Measurements from ENCODE around the gene KRT14. TPM values are rescaled to one million over a fixed set of nuclear protein-coding genes. Genes with fewer than 3 reads are reported as not detected.

KRT14 gene
- total and polyA plus RNA-seq, 8 donors = 0.26 to 0.38 (median 0.29) TPM; not detected in 4

DNA sequence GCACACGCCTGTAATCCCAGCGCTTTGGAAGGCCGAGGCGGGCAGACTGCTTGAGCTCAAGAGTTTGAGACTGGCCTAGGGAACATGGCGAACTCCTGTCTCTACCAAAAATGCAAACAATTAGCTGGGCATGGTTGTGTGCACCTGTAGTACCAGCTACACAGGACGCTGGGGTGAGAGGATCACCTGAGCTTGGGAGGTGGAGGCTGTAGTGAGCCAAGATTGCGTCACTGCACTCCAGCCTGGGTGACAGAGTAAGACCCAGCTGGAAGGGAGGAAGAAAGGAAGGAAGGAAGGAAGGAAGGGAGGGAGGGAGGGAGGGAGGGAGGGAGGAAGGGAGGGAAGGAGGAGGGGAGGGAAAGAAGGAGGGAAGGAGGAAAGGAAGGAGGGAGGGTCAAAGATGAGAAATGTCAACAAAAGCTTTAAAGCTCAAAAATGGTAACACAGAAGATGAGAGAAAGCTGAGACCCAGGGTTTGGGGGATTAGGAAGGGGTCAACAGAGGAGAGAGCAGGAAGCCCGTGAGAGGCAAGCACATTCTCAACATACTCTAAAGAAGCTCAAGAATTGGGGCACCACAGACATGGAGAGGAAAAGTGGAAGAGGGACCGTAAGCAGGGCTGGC, 53.6 kb downstream of the KRT14 start:
- no peak overlapping the region for H3K4me3 ChIP-seq
- peak in 1 of 6 donors; percentile 7 for DNase-seq
- TF ChIP-seq CTCF (IDR thresholded peaks at IDR 0.05) = no peak
- H3K9me3 ChIP-seq = no peaks in the 10 kb centered on the region
- 70 to 81% methylated on average over 9 of the region's 9 CpGs for WGBS, 2 donors
- no peaks in the 10 kb centered on the region for H3K4me1 ChIP-seq
- no peak for FAIRE-seq
- ATAC-seq = no peak
- intact Hi-C loops (cut with DNase I) = no loop called here
- H3K36me3 ChIP-seq = no peaks in the 10 kb centered on the region
- H3K27ac ChIP-seq = no peak overlapping the region
- H3K27me3 ChIP-seq = peaks cover 0 to 5% (median 0%) of the 10 kb centered on the region in 4 donors

Other genes starting within 250 kb of the KRT14 start
- gene KRT33A, start 236.1 kb downstream of the KRT14 start, total RNA-seq = not detected
- not detected for gene KRT33A, start 236.1 kb downstream of the KRT14 start, polyA plus RNA-seq
- gene KRT33B, start 217.1 kb downstream of the KRT14 start, total RNA-seq = not detected
- gene KRT33B, start 217.1 kb downstream of the KRT14 start, polyA plus RNA-seq = not detected
- gene KRT34, start 204.6 kb downstream of the KRT14 start, total RNA-seq = not detected
- gene KRT34, start 204.6 kb downstream of the KRT14 start, polyA plus RNA-seq = not detected
- not detected for gene KRT31, start 189.3 kb downstream of the KRT14 start, total RNA-seq
- not detected for gene KRT31, start 189.3 kb downstream of the KRT14 start, polyA plus RNA-seq
- gene KRT37, start 162.3 kb downstream of the KRT14 start, total RNA-seq = not detected
- gene KRT37, start 162.3 kb downstream of the KRT14 start, polyA plus RNA-seq = not detected
- gene KRT38, start 145.9 kb downstream of the KRT14 start, total RNA-seq = not detected
- gene KRT38, start 145.9 kb downstream of the KRT14 start, polyA plus RNA-seq = not detected
- gene KRT32, start 119.5 kb downstream of the KRT14 start, total RNA-seq = not detected
- gene KRT32, start 119.5 kb downstream of the KRT14 start, polyA plus RNA-seq = under 1 TPM in 1 of 2 donors, not detected in 1; 0.05 TPM
- not detected for gene KRT35, start 105.7 kb downstream of the KRT14 start, total RNA-seq
- not detected for gene KRT35, start 105.7 kb downstream of the KRT14 start, polyA plus RNA-seq
- not detected for gene KRT36, start 97.0 kb downstream of the KRT14 start, total RNA-seq
- gene KRT36, start 97.0 kb downstream of the KRT14 start, polyA plus RNA-seq = not detected
- gene KRT13, start 81.3 kb downstream of the KRT14 start, total RNA-seq = under 1 TPM in 1 of 6 donors, not detected in 5; 0.39 TPM
- gene KRT13, start 81.3 kb downstream of the KRT14 start, polyA plus RNA-seq = 10 to 100 TPM in 1 of 2 donors, 1 to 10 TPM in 1; 5.3 to 11.9 TPM
- 1 to 10 TPM in 2 of 6 donors, under 1 TPM in 4; 0.20 to 1.4 (median 0.43) TPM for gene KRT15, start 68.0 kb downstream of the KRT14 start, total RNA-seq
- 1 to 10 TPM; 1.1 TPM for gene KRT15, start 68.0 kb downstream of the KRT14 start, polyA plus RNA-seq
- 100 to 1,000 TPM in 2 of 6 donors, 10 to 100 TPM in 4; 14.2 to 147 (median 47.9) TPM for gene KRT19, start 58.6 kb downstream of the KRT14 start, total RNA-seq
- 10 to 100 TPM; 81.5 to 81.9 TPM for gene KRT19, start 58.6 kb downstream of the KRT14 start, polyA plus RNA-seq
- gene KRT9, start 14.8 kb downstream of the KRT14 start, total RNA-seq = not detected
- not detected for gene KRT9, start 14.8 kb downstream of the KRT14 start, polyA plus RNA-seq
- under 1 TPM in 2 of 6 donors, not detected in 4; 0.15 to 0.32 TPM for gene KRT16, start 25.9 kb upstream of the KRT14 start, total RNA-seq
- gene KRT16, start 25.9 kb upstream of the KRT14 start, polyA plus RNA-seq = under 1 TPM; 0.05 to 0.61 TPM
- 10 to 100 TPM in 1 of 6 donors, 1 to 10 TPM in 2, under 1 TPM in 3; 0.42 to 28.4 (median 1.0) TPM for gene KRT17, start 37.7 kb upstream of the KRT14 start, total RNA-seq
- gene KRT17, start 37.7 kb upstream of the KRT14 start, polyA plus RNA-seq = 1 to 10 TPM; 2.6 to 7.0 TPM
- 100 to 1,000 TPM; 421 to 934 (median 592) TPM for gene EIF1, start 102.0 kb upstream of the KRT14 start, total RNA-seq
- 100 to 1,000 TPM; 316 to 590 TPM for gene EIF1, start 102.0 kb upstream of the KRT14 start, polyA plus RNA-seq
- gene GAST, start 125.4 kb upstream of the KRT14 start, total RNA-seq = not detected
- not detected for gene GAST, start 125.4 kb upstream of the KRT14 start, polyA plus RNA-seq
- 1 to 10 TPM in 3 of 6 donors, under 1 TPM in 3; 0.13 to 1.6 (median 0.84) TPM for gene HAP1, start 147.7 kb upstream of the KRT14 start, total RNA-seq
- gene HAP1, start 147.7 kb upstream of the KRT14 start, polyA plus RNA-seq = 1 to 10 TPM; 2.6 to 4.2 TPM
- gene JUP, start 199.8 kb upstream of the KRT14 start, total RNA-seq = 10 to 100 TPM; 31.1 to 93.5 (median 42.0) TPM
- 10 to 100 TPM; 46.8 to 50.4 TPM for gene JUP, start 199.8 kb upstream of the KRT14 start, polyA plus RNA-seq
- gene P3H4, start 225.1 kb upstream of the KRT14 start, total RNA-seq = 10 to 100 TPM in 3 of 6 donors, 1 to 10 TPM in 3; 8.4 to 15.7 (median 10.1) TPM
- 10 to 100 TPM; 13.0 to 16.6 TPM for gene P3H4, start 225.1 kb upstream of the KRT14 start, polyA plus RNA-seq
- gene FKBP10, start 226.1 kb upstream of the KRT14 start, total RNA-seq = 10 to 100 TPM in 4 of 6 donors, 1 to 10 TPM in 2; 4.5 to 35.3 (median 11.7) TPM
- 10 to 100 TPM in 1 of 2 donors, 1 to 10 TPM in 1; 9.1 to 17.3 TPM for gene FKBP10, start 226.1 kb upstream of the KRT14 start, polyA plus RNA-seq
- gene NT5C3B, start 249.3 kb upstream of the KRT14 start, total RNA-seq = 10 to 100 TPM; 24.2 to 35.6 (median 27.0) TPM
- gene NT5C3B, start 249.3 kb upstream of the KRT14 start, polyA plus RNA-seq = 100 to 1,000 TPM in 1 of 2 donors, 10 to 100 TPM in 1; 89.7 to 102 TPM

Data from pancreas (tissue), 10 donors.